ENCODE data around the gene NDOR1. TPM values are rescaled to one million over a fixed set of nuclear protein-coding genes. Genes with fewer than 3 reads are reported as not detected.

Gene NDOR1
- total RNA-seq, 1 donor from 2014 or later = 22.5 TPM

- no peaks in the 10 kb centered on the region for H3K9me3 Mint-ChIP-seq (ENCODE audit: unreplicated experiment)
- no peaks in the 10 kb centered on the region for H3K36me3 Mint-ChIP-seq (ENCODE audit: low read depth, unreplicated experiment)
- H3K4me1 Mint-ChIP-seq (ENCODE audit: unreplicated experiment) = peaks cover 11% of the 10 kb centered on the region
- no peak overlapping the region for H3K4me3 Mint-ChIP-seq (ENCODE audit: unreplicated experiment)
- no peak overlapping the region for H3K27ac Mint-ChIP-seq (ENCODE audit: unreplicated experiment)
- peaks cover 10% of the 10 kb centered on the region for H3K27me3 Mint-ChIP-seq (ENCODE audit: unreplicated experiment)
- no peak for TF ChIP-seq CTCF (IDR thresholded peaks at IDR 0.05; ENCODE audit: unreplicated experiment)
- DNase-seq (ENCODE audit: low spot score) = no peak
Measured at GRCh38 chr9:137191691-137192447, 13.6 kb upstream of the NDOR1 start.

- no peak overlapping the region for H3K27ac Mint-ChIP-seq (ENCODE audit: unreplicated experiment)
- no peak for DNase-seq (ENCODE audit: low spot score)
- no peak overlapping the region for H3K4me3 Mint-ChIP-seq (ENCODE audit: unreplicated experiment)
- peaks cover 10% of the 10 kb centered on the region for H3K27me3 Mint-ChIP-seq (ENCODE audit: unreplicated experiment)
- no peaks in the 10 kb centered on the region for H3K36me3 Mint-ChIP-seq (ENCODE audit: low read depth, unreplicated experiment)
- H3K9me3 Mint-ChIP-seq (ENCODE audit: unreplicated experiment) = no peaks in the 10 kb centered on the region
- peaks cover 11% of the 10 kb centered on the region for H3K4me1 Mint-ChIP-seq (ENCODE audit: unreplicated experiment)
- TF ChIP-seq CTCF (IDR thresholded peaks at IDR 0.05; ENCODE audit: unreplicated experiment) = no peak
Measured at GRCh38 chr9:137192448-137192780, 13.1 kb upstream of the NDOR1 start.

- H3K4me1 Mint-ChIP-seq (ENCODE audit: unreplicated experiment) = peaks cover 7% of the 10 kb centered on the region
- peaks cover 10% of the 10 kb centered on the region for H3K27me3 Mint-ChIP-seq (ENCODE audit: unreplicated experiment)
- no peak for TF ChIP-seq CTCF (IDR thresholded peaks at IDR 0.05; ENCODE audit: unreplicated experiment)
- H3K27ac Mint-ChIP-seq (ENCODE audit: unreplicated experiment) = no peak overlapping the region
- DNase-seq (ENCODE audit: low spot score) = no peak
- H3K36me3 Mint-ChIP-seq (ENCODE audit: low read depth, unreplicated experiment) = no peaks in the 10 kb centered on the region
- H3K4me3 Mint-ChIP-seq (ENCODE audit: unreplicated experiment) = no peak overlapping the region
- no peaks in the 10 kb centered on the region for H3K9me3 Mint-ChIP-seq (ENCODE audit: unreplicated experiment)
Measured at GRCh38 chr9:137192859-137193258, 12.6 kb upstream of the NDOR1 start.

- H3K9me3 Mint-ChIP-seq (ENCODE audit: unreplicated experiment) = no peaks in the 10 kb centered on the region
- H3K4me3 Mint-ChIP-seq (ENCODE audit: unreplicated experiment) = no peak overlapping the region
- no peak for DNase-seq (ENCODE audit: low spot score)
- no peak for TF ChIP-seq CTCF (IDR thresholded peaks at IDR 0.05; ENCODE audit: unreplicated experiment)
- peaks cover 4% of the 10 kb centered on the region for H3K4me1 Mint-ChIP-seq (ENCODE audit: unreplicated experiment)
- H3K27me3 Mint-ChIP-seq (ENCODE audit: unreplicated experiment) = peaks cover 13% of the 10 kb centered on the region
- no peaks in the 10 kb centered on the region for H3K36me3 Mint-ChIP-seq (ENCODE audit: low read depth, unreplicated experiment)
- no peak overlapping the region for H3K27ac Mint-ChIP-seq (ENCODE audit: unreplicated experiment)
Measured at GRCh38 chr9:137193771-137194170, 11.7 kb upstream of the NDOR1 start.

- no peak for TF ChIP-seq CTCF (IDR thresholded peaks at IDR 0.05; ENCODE audit: unreplicated experiment)
- no peak overlapping the region for H3K4me3 Mint-ChIP-seq (ENCODE audit: unreplicated experiment)
- no peaks in the 10 kb centered on the region for H3K36me3 Mint-ChIP-seq (ENCODE audit: low read depth, unreplicated experiment)
- peaks cover 12% of the 10 kb centered on the region for H3K27me3 Mint-ChIP-seq (ENCODE audit: unreplicated experiment)
- H3K4me1 Mint-ChIP-seq (ENCODE audit: unreplicated experiment) = peaks cover 3% of the 10 kb centered on the region
- no peaks in the 10 kb centered on the region for H3K9me3 Mint-ChIP-seq (ENCODE audit: unreplicated experiment)
- no peak for DNase-seq (ENCODE audit: low spot score)
- no peak overlapping the region for H3K27ac Mint-ChIP-seq (ENCODE audit: unreplicated experiment)
Measured at GRCh38 chr9:137194388-137194787, 11.1 kb upstream of the NDOR1 start.

Data from endothelial cell (in vitro differentiated cells).